Smooth muscle cell (in vitro differentiated cells): ENCODE data around the gene ARHGEF11. TPM values are rescaled to one million over a fixed set of nuclear protein-coding genes. Genes with fewer than 3 reads are reported as not detected.
A peak's percentile ranks its signal among the peaks of the same experiment; 100 is the strongest.

Experiments used
- DNase-seq: peaks from one replicate; lab custom pipeline; 2025; ENCODE audit not compliant: unreplicated experiment; lab: John Stamatoyannopoulos, UW
- H2AFZ ChIP-seq: fragments of 200-600 bp; sonication (generic); 2 replicates; pipeline ENCODE4 v1.6.0; 2016; ENCODE audit warnings: antibody characterized with exemption, low read depth, mild to moderate bottlenecking
- H3F3A ChIP-seq: fragments of 200-600 bp; sonication (generic); 2 replicates; pipeline ENCODE4 v1.6.0; 2017; ENCODE audit warnings: antibody characterized with exemption, low read depth
- H3K27ac ChIP-seq: fragments of 200-600 bp; sonication (generic); 2 replicates; pipeline ENCODE4 v1.5.1; 2016; ENCODE audit warnings: low read depth, mild to moderate bottlenecking
- H3K27me3 ChIP-seq: fragments of 200-600 bp; sonication (generic); 2 replicates; pipeline ENCODE4 v1.6.1; 2016; ENCODE audit warnings: low read depth, mild to moderate bottlenecking
- H3K36me3 ChIP-seq: fragments of 200-600 bp; sonication (generic); 2 replicates; pipeline ENCODE4 v1.5.1; 2016; ENCODE audit warnings: low read depth
- H3K4me1 ChIP-seq: fragments of 200-600 bp; sonication (generic); 2 replicates; pipeline ENCODE4 v1.5.1; 2016; ENCODE audit warnings: low read depth
- H3K4me2 ChIP-seq: fragments of 200-600 bp; sonication (generic); 2 replicates; pipeline ENCODE4 v1.6.0; 2016; ENCODE audit warnings: mild to moderate bottlenecking
- H3K4me3 ChIP-seq: fragments of 200-600 bp; sonication (generic); 2 replicates; pipeline ENCODE4 v1.5.1; 2016; ENCODE audit warnings: mild to moderate bottlenecking
- H3K79me2 ChIP-seq: fragments of 200-600 bp; sonication (generic); 2 replicates; pipeline ENCODE4 v1.6.0; 2016; ENCODE audit warnings: low read depth, mild to moderate bottlenecking
- H3K9ac ChIP-seq: fragments of 200-600 bp; sonication (generic); 2 replicates; pipeline ENCODE4 v1.6.0; 2016; ENCODE audit warnings: low read depth
- H3K9me3 ChIP-seq: fragments of 200-600 bp; sonication (generic); replicated peaks from 2 replicates; pipeline ENCODE4 v1.5.1; 2016; ENCODE audit warnings: low read depth
- H4K20me1 ChIP-seq: fragments of 200-600 bp; sonication (generic); 2 replicates; pipeline ENCODE4 v1.6.0; 2016; ENCODE audit warnings: low read depth
- CTCF ChIP-seq: fragments of 200-600 bp; sonication (generic); IDR thresholded peaks from 2 replicates; pipeline ENCODE4 v1.5.1; 2017; ENCODE audit warnings: borderline replicate concordance, mild to moderate bottlenecking, antibody characterized with exemption; ENCODE audit not compliant: insufficient read depth, poor library complexity, severe bottlenecking
- WGBS: methylation state at CpG from one replicate; pipeline ENCODE4 v1.1.7; 2016; ENCODE audit warnings: low lambda C conversion rate; 5-methylcytosine and 5-hydroxymethylcytosine counted together
- polyA plus RNA-seq: library from polyadenylated mRNA; unstranded; fragments of >200 nt; fragmentation: Nextera tagmentation; extraction: Ambion mirVana; gene quantifications from 2 replicates; pipeline ENCODE4 v1.2.1, GENCODE V29; 2016
- total RNA-seq: library from RNA; depleted of rRNA; stranded (reverse); fragments of >200 nt; gene quantifications from 2 replicates; pipeline ENCODE4 v1.2.3, GENCODE V29; 2014

Gene ARHGEF11
- total and polyA plus RNA-seq, 2 experiments from 2014 or later = 15.1 to 20.1 TPM

GRCh38 chr1:156898971-156899664 is 146.4 kb downstream of the ARHGEF11 start:
- H3K4me2 ChIP-seq = no peak overlapping the region
- no peak overlapping the region for H3K27ac ChIP-seq
- no peaks in the 10 kb centered on the region for H3K36me3 ChIP-seq
- H3K9me3 ChIP-seq = no peaks in the 10 kb centered on the region
- no peak overlapping the region for H3K9ac ChIP-seq
- H3F3A ChIP-seq = no peaks in the 10 kb centered on the region
- WGBS = 92% methylated on average over 12 of the region's 12 CpGs
- H3K4me3 ChIP-seq = no peak overlapping the region
- H3K4me1 ChIP-seq = peaks cover 8% of the 10 kb centered on the region
- no peaks in the 10 kb centered on the region for H3K27me3 ChIP-seq
- TF ChIP-seq CTCF = no peak
- no peaks in the 10 kb centered on the region for H4K20me1 ChIP-seq
- DNase-seq = no peak
- no peaks in the 10 kb centered on the region for H3K79me2 ChIP-seq
- no peak overlapping the region for H2AFZ ChIP-seq

GRCh38 chr1:156898161-156898566 is 147.4 kb downstream of the ARHGEF11 start:
- Histone ChIP-seq H3K4me1 (peaks cover 8% of the 10 kb centered on the region), H4K20me1 (no peaks in the 10 kb centered on the region), H3F3A (peaks cover 4% of the 10 kb centered on the region), H3K27me3 (no peaks in the 10 kb centered on the region), H3K27ac (no peak overlapping the region), H3K79me2 (no peaks in the 10 kb centered on the region), H3K4me2 (no peak overlapping the region), H3K9ac (no peak overlapping the region), H3K9me3 (no peaks in the 10 kb centered on the region), H2AFZ (no peak overlapping the region), H3K36me3 (no peaks in the 10 kb centered on the region), H3K4me3 (no peak overlapping the region)
- TF ChIP-seq CTCF = no peak
- DNase-seq = no peak
- 56% methylated on average over 13 of the region's 13 CpGs for WGBS

GRCh38 chr1:156897078-156897825 is 148.3 kb downstream of the ARHGEF11 start:
- Histone ChIP-seq H3K27me3 (no peaks in the 10 kb centered on the region), H3K9me3 (no peaks in the 10 kb centered on the region), H2AFZ (no peak overlapping the region), H3K27ac (peak overlapping the region; percentile 80), H3K9ac (no peak overlapping the region), H3K4me1 (peaks cover 8% of the 10 kb centered on the region), H3K79me2 (no peaks in the 10 kb centered on the region), H4K20me1 (no peaks in the 10 kb centered on the region), H3F3A (peaks cover 4% of the 10 kb centered on the region), H3K36me3 (no peaks in the 10 kb centered on the region), H3K4me2 (peak overlapping the region; percentile 76), H3K4me3 (no peak overlapping the region)
- WGBS = 67% methylated on average over 14 of the region's 14 CpGs
- no peak for DNase-seq
- TF ChIP-seq CTCF = no peak
